ENCODE measurements around the gene HNRNPLL. TPM values are rescaled to one million over a fixed set of nuclear protein-coding genes. Genes with fewer than 3 reads are reported as not detected.

Gene HNRNPLL
- total RNA-seq, 1 donor from 2014 or later: 63.0 TPM

GRCh38 chr2:38598200-38598990 is 4.3 kb downstream of the HNRNPLL start:
- Mint-ChIP-seq H3K4me1 (ENCODE audit: unreplicated experiment) (peaks cover 53% of the 10 kb centered on the region), H3K36me3 (ENCODE audit: unreplicated experiment) (no peaks in the 10 kb centered on the region), H3K9me3 (ENCODE audit: unreplicated experiment) (no peaks in the 10 kb centered on the region), H3K27me3 (ENCODE audit: unreplicated experiment) (no peaks in the 10 kb centered on the region), H3K27ac (ENCODE audit: unreplicated experiment) (peak overlapping the region; percentile 93), H3K4me3 (ENCODE audit: unreplicated experiment) (peak overlapping the region; percentile 91)
- no peak for DNase-seq (ENCODE audit: extremely low spot score, unreplicated experiment)
- no peak for TF ChIP-seq CTCF (IDR thresholded peaks at IDR 0.05)

GRCh38 chr2:38597115-38597514 is 5.6 kb downstream of the HNRNPLL start:
- Mint-ChIP-seq H3K27ac (ENCODE audit: unreplicated experiment) (no peak overlapping the region), H3K9me3 (ENCODE audit: unreplicated experiment) (no peaks in the 10 kb centered on the region), H3K27me3 (ENCODE audit: unreplicated experiment) (no peaks in the 10 kb centered on the region), H3K36me3 (ENCODE audit: unreplicated experiment) (no peaks in the 10 kb centered on the region), H3K4me3 (ENCODE audit: unreplicated experiment) (no peak overlapping the region), H3K4me1 (ENCODE audit: unreplicated experiment) (peaks cover 64% of the 10 kb centered on the region)
- no peak for TF ChIP-seq CTCF (IDR thresholded peaks at IDR 0.05)
- no peak for DNase-seq (ENCODE audit: extremely low spot score, unreplicated experiment)

DNA sequence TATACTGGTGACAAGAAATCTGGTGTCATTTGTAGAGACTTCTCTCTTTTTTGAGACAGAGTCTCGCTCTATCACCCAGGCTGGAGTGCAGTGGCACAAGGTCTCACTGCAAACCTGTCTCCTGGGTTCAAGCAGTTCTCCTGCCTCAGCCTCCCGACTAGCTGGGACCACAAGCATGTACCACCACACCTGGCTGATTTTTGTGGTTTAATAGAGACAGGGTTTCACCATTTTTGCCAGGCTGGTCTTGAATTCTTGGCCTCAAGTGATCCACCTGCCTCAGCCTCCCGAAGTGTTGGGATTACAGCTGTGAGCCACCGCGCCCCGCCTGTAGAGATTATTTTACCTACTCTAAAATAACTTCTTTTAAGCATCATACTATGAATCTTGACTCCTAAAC is 6.5 kb downstream of the HNRNPLL start:
- H3K27ac Mint-ChIP-seq (ENCODE audit: unreplicated experiment): no peak overlapping the region
- DNase-seq (ENCODE audit: extremely low spot score, unreplicated experiment): no peak
- peaks cover 67% of the 10 kb centered on the region for H3K4me1 Mint-ChIP-seq (ENCODE audit: unreplicated experiment)

DNA sequence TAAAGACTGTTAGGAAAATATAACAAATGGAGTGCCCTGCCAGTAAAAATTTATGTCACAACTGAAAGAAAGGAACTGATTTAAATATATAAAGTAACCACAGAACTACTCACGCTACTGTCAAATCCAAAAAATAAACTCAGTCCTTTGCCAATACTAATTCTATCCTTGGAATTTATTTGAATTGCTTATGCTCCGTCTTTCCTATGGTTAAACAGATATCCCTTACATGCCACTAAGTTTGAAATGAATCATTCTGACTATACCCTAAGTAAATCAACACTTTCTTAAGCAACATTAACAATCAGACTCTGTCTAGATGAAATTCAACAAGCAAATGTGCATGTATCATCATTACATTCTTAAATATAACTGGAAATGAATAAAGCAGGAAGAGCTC is 9.8 kb downstream of the HNRNPLL start:
- TF ChIP-seq CTCF (IDR thresholded peaks at IDR 0.05): no peak
- Mint-ChIP-seq H3K27ac (ENCODE audit: unreplicated experiment) (peak overlapping the region; percentile 55), H3K4me3 (ENCODE audit: unreplicated experiment) (peak overlapping the region; percentile 15), H3K9me3 (ENCODE audit: unreplicated experiment) (no peaks in the 10 kb centered on the region), H3K27me3 (ENCODE audit: unreplicated experiment) (no peaks in the 10 kb centered on the region), H3K36me3 (ENCODE audit: unreplicated experiment) (peaks cover 12% of the 10 kb centered on the region), H3K4me1 (ENCODE audit: unreplicated experiment) (peaks cover 56% of the 10 kb centered on the region)
- DNase-seq (ENCODE audit: extremely low spot score, unreplicated experiment): no peak

More for the DNA sequence above, 6.5 kb downstream of the HNRNPLL start:
- Mint-ChIP-seq H3K36me3 (ENCODE audit: unreplicated experiment) (no peaks in the 10 kb centered on the region), H3K9me3 (ENCODE audit: unreplicated experiment) (no peaks in the 10 kb centered on the region), H3K4me3 (ENCODE audit: unreplicated experiment) (no peak overlapping the region), H3K27me3 (ENCODE audit: unreplicated experiment) (no peaks in the 10 kb centered on the region)
- no peak for TF ChIP-seq CTCF (IDR thresholded peaks at IDR 0.05)

GRCh38 chr2:38591152-38591551 is 11.6 kb downstream of the HNRNPLL start:
- peaks cover 16% of the 10 kb centered on the region for H3K36me3 Mint-ChIP-seq (ENCODE audit: unreplicated experiment)
- no peaks in the 10 kb centered on the region for H3K9me3 Mint-ChIP-seq (ENCODE audit: unreplicated experiment)
- TF ChIP-seq CTCF (IDR thresholded peaks at IDR 0.05): no peak
- no peaks in the 10 kb centered on the region for H3K27me3 Mint-ChIP-seq (ENCODE audit: unreplicated experiment)
- H3K4me3 Mint-ChIP-seq (ENCODE audit: unreplicated experiment): no peak overlapping the region
- H3K27ac Mint-ChIP-seq (ENCODE audit: unreplicated experiment): peak overlapping the region; percentile 56
- DNase-seq (ENCODE audit: extremely low spot score, unreplicated experiment): no peak
- H3K4me1 Mint-ChIP-seq (ENCODE audit: unreplicated experiment): peaks cover 53% of the 10 kb centered on the region
